Activated CD4-positive, alpha-beta T cell treated with anti-CD3 and anti-CD28 coated beads for 36 hours (primary cell): ENCODE data around the gene WAC. TPM values are rescaled to one million over a fixed set of nuclear protein-coding genes. Genes with fewer than 3 reads are reported as not detected.
"Not testable (repeated sequence)": the region's sequence is repeated elsewhere in the genome, so short reads cannot be mapped to it uniquely, and the experiment has no call there.

Source experiments
- ATAC-seq: fragments of 200-7000 bp; cut with Tn5 transposase; one replicate; pipeline ENCODE4 v1.10.0; 2021; ENCODE audit warnings: mild to moderate bottlenecking, moderate library complexity
- CTCF ChIA-PET: fragments of 350-600 bp; sonication (Branson Sonifier 250); formaldehyde crosslinking; loops from one replicate; lab custom pipeline; 2021; ENCODE audit warnings: antibody characterized with exemption; lab: Charles Lee
- POLR2A ChIA-PET: fragments of 350-600 bp; sonication (Branson Sonifier 250); formaldehyde crosslinking; loops from one replicate; lab custom pipeline; 2021; ENCODE audit warnings: antibody characterized with exemption, inconsistent platforms; lab: Charles Lee
- DNase-seq: peaks from one replicate; pipeline ENCODE4 v3.0.0-alpha.2; 2020
- H3K27ac Mint-ChIP-seq: one replicate; pipeline ENCODE4 v1.8.0; 2021; ENCODE audit warnings: mixed read lengths
- H3K27me3 Mint-ChIP-seq: one replicate; pipeline ENCODE4 v1.8.0; 2021; ENCODE audit warnings: mixed read lengths
- H3K36me3 Mint-ChIP-seq: one replicate; pipeline ENCODE4 v1.8.0; 2021; ENCODE audit warnings: low read depth, mixed read lengths
- H3K4me1 Mint-ChIP-seq: one replicate; pipeline ENCODE4 v1.8.0; 2021; ENCODE audit warnings: mixed read lengths
- H3K4me3 Mint-ChIP-seq: one replicate; pipeline ENCODE4 v1.8.0; 2021; ENCODE audit warnings: mild to moderate bottlenecking, moderate library complexity, mixed read lengths
- H3K9me3 Mint-ChIP-seq: one replicate; pipeline ENCODE4 v1.8.0; 2021; ENCODE audit warnings: low read depth, mixed read lengths
- intact Hi-C, 2 experiments: fragments of 100-400 bp; cut with DNase I in 1 of 2; cut with micrococcal nuclease in 1 of 2; formaldehyde crosslinking; loops; one replicate each; pipeline versions ENCODE4 v1.14.2 to v1.15.1; 2022 to 2024; cut with DNase I, micrococcal nuclease
- total RNA-seq, 2 experiments: library from RNA; stranded (reverse); gene quantifications; one replicate each; pipeline ENCODE4 v1.2.3, GENCODE V29; 2021

WAC gene
- total RNA-seq, 2 experiments from 2014 or later: 103 to 136 TPM

- intact Hi-C loops, H3K9me3 Mint-ChIP-seq, DNase-seq, H3K27me3 Mint-ChIP-seq, H3K4me1 Mint-ChIP-seq, ATAC-seq, H3K4me3 Mint-ChIP-seq, H3K36me3 Mint-ChIP-seq, H3K27ac Mint-ChIP-seq: not testable (repeated sequence)
- ChIA-PET CTCF (interaction anchor here (0.6 to 0.7 kb wide), 2 partner anchors 79 to 816 kb away, joined by 3 to 4 read pairs; no protein-coding TSS in a partner anchor), POLR2A (interaction anchor here (0.5 kb wide), 1 partner anchor 1028 kb away, joined by 3 read pairs; no protein-coding TSS in a partner anchor)
Measured at GRCh38 chr10:28500203-28500602, 32.7 kb upstream of the WAC start.

GRCh38 chr10:28503114-28503513 lies 29.8 kb upstream of the WAC start:
- Mint-ChIP-seq H3K27me3 (no peaks in the 10 kb centered on the region), H3K4me3 (no peak overlapping the region), H3K27ac (no peak overlapping the region), H3K9me3 (no peaks in the 10 kb centered on the region), H3K36me3 (no peaks in the 10 kb centered on the region), H3K4me1 (no peaks in the 10 kb centered on the region)
- CTCF ChIA-PET: no interaction called here
- ATAC-seq (no peak), DNase-seq (peak; percentile 8)
- intact Hi-C loops: no loop called here
- POLR2A ChIA-PET: no interaction called here

GRCh38 chr10:28505359-28505959 lies 27.5 kb upstream of the WAC start:
- H3K9me3 Mint-ChIP-seq: no peaks in the 10 kb centered on the region
- CTCF ChIA-PET: no interaction called here
- no peak overlapping the region for H3K4me3 Mint-ChIP-seq
- DNase-seq (no peak), ATAC-seq (no peak)
- intact Hi-C loops: no loop called here
- no peaks in the 10 kb centered on the region for H3K36me3 Mint-ChIP-seq
- peaks cover 2% of the 10 kb centered on the region for H3K27me3 Mint-ChIP-seq
- no peak overlapping the region for H3K27ac Mint-ChIP-seq
- no peaks in the 10 kb centered on the region for H3K4me1 Mint-ChIP-seq
- POLR2A ChIA-PET: no interaction called here

- H3K27me3 Mint-ChIP-seq: peaks cover 2% of the 10 kb centered on the region
- no peaks in the 10 kb centered on the region for H3K36me3 Mint-ChIP-seq
- no peak overlapping the region for H3K4me3 Mint-ChIP-seq
- ATAC-seq (no peak), DNase-seq (no peak)
- CTCF ChIA-PET: no interaction called here
- H3K4me1 Mint-ChIP-seq: no peaks in the 10 kb centered on the region
- intact Hi-C loops: no loop called here
- POLR2A ChIA-PET: no interaction called here
- H3K9me3 Mint-ChIP-seq: no peaks in the 10 kb centered on the region
- H3K27ac Mint-ChIP-seq: no peak overlapping the region
Measured at GRCh38 chr10:28508304-28508925, 24.5 kb upstream of the WAC start.

GRCh38 chr10:28509286-28509685 lies 23.6 kb upstream of the WAC start:
- ChIA-PET POLR2A (no interaction called here), CTCF (interaction anchor here (0.6 kb wide), 1 partner anchor 725 kb away, joined by 3 read pairs; no protein-coding TSS in a partner anchor)
- Mint-ChIP-seq H3K27me3 (peaks cover 2% of the 10 kb centered on the region), H3K9me3 (no peaks in the 10 kb centered on the region), H3K4me3 (no peak overlapping the region), H3K27ac (no peak overlapping the region), H3K36me3 (no peaks in the 10 kb centered on the region), H3K4me1 (no peaks in the 10 kb centered on the region)
- no peak for DNase-seq
- intact Hi-C loops: no loop called here
- no peak for ATAC-seq

GRCh38 chr10:28514648-28515047 lies 18.3 kb upstream of the WAC start:
- DNase-seq (no peak), ATAC-seq (no peak)
- Mint-ChIP-seq H3K9me3 (peaks cover 14% of the 10 kb centered on the region), H3K36me3 (no peaks in the 10 kb centered on the region), H3K4me1 (no peaks in the 10 kb centered on the region), H3K27ac (no peak overlapping the region), H3K27me3 (no peaks in the 10 kb centered on the region), H3K4me3 (no peak overlapping the region)
- ChIA-PET POLR2A (interaction anchor here (0.7 kb wide), 1 partner anchor 10 kb away, joined by 3 read pairs; no protein-coding TSS in a partner anchor), CTCF (interaction anchor here (0.9 kb wide), 1 partner anchor 12 kb away, joined by 4 read pairs; no protein-coding TSS in a partner anchor)
- intact Hi-C loops: no loop called here

GRCh38 chr10:28520346-28520745 lies 12.6 kb upstream of the WAC start:
- H3K27ac Mint-ChIP-seq: no peak overlapping the region
- H3K4me3 Mint-ChIP-seq: no peak overlapping the region
- ChIA-PET POLR2A (no interaction called here), CTCF (interaction anchor here (0.7 kb wide), 1 partner anchor 89 kb away, joined by 3 read pairs; no protein-coding TSS in a partner anchor)
- no peaks in the 10 kb centered on the region for H3K27me3 Mint-ChIP-seq
- peaks cover 30% of the 10 kb centered on the region for H3K9me3 Mint-ChIP-seq
- ATAC-seq (no peak), DNase-seq (no peak)
- peaks cover 25% of the 10 kb centered on the region for H3K36me3 Mint-ChIP-seq
- intact Hi-C loops: no loop called here
- no peaks in the 10 kb centered on the region for H3K4me1 Mint-ChIP-seq

- POLR2A ChIA-PET, H3K27ac Mint-ChIP-seq, H3K4me1 Mint-ChIP-seq, intact Hi-C loops, DNase-seq, H3K27me3 Mint-ChIP-seq, H3K4me3 Mint-ChIP-seq, ATAC-seq: not testable (repeated sequence)
- Mint-ChIP-seq H3K9me3 (peaks cover 27% of the 10 kb centered on the region), H3K36me3 (peaks cover 29% of the 10 kb centered on the region)
- CTCF ChIA-PET: interaction anchor here (0.6 to 0.7 kb wide), 2 partner anchors 89 to 872 kb away, joined by 3 read pairs; no protein-coding TSS in a partner anchor
Measured at GRCh38 chr10:28520828-28521227, 12.1 kb upstream of the WAC start.

GRCh38 chr10:28521961-28522360 lies 11.0 kb upstream of the WAC start:
- Mint-ChIP-seq H3K36me3 (peaks cover 39% of the 10 kb centered on the region), H3K9me3 (peaks cover 26% of the 10 kb centered on the region)
- H3K4me3 Mint-ChIP-seq, DNase-seq, ATAC-seq, H3K27ac Mint-ChIP-seq, H3K4me1 Mint-ChIP-seq, POLR2A ChIA-PET, H3K27me3 Mint-ChIP-seq, CTCF ChIA-PET, intact Hi-C loops: not testable (repeated sequence)

GRCh38 chr10:28523725-28524252 lies 9.1 kb upstream of the WAC start:
- DNase-seq (no peak), ATAC-seq (no peak)
- H3K4me1 Mint-ChIP-seq: peaks cover under 1% of the 10 kb centered on the region
- no peaks in the 10 kb centered on the region for H3K27me3 Mint-ChIP-seq
- ChIA-PET CTCF (no interaction called here), POLR2A (interaction anchor here (1.1 kb wide), 1 partner anchor 9 kb away, joined by 3 read pairs; no protein-coding TSS in a partner anchor)
- peaks cover 19% of the 10 kb centered on the region for H3K9me3 Mint-ChIP-seq
- H3K27ac Mint-ChIP-seq: no peak overlapping the region
- intact Hi-C loops: no loop called here
- peaks cover 47% of the 10 kb centered on the region for H3K36me3 Mint-ChIP-seq
- no peak overlapping the region for H3K4me3 Mint-ChIP-seq

- H3K36me3 Mint-ChIP-seq: peaks cover 56% of the 10 kb centered on the region
- CTCF ChIA-PET: no interaction called here
- intact Hi-C loops: loop anchor here (5.0 to 10.0 kb wide), 6 partner anchors 42 to 1904 kb away; partner anchors contain the start of genes ACBD5 (in 1 of the 2), MAP3K8 (in 1 of the 2) and MPP7 (in 1 of the 2)
- DNase-seq: no peak
- peak overlapping the region; percentile 95 for H3K4me3 Mint-ChIP-seq
- ATAC-seq: no peak
- peaks cover 2% of the 10 kb centered on the region for H3K9me3 Mint-ChIP-seq
- H3K27ac Mint-ChIP-seq: peak overlapping the region; percentile 69
- H3K27me3 Mint-ChIP-seq: no peaks in the 10 kb centered on the region
- peaks cover 41% of the 10 kb centered on the region for H3K4me1 Mint-ChIP-seq
- POLR2A ChIA-PET: no interaction called here
Measured at GRCh38 chr10:28530751-28531150, 2.2 kb upstream of the WAC start.
